Skeletal muscle satellite cell (primary cell): ENCODE measurements around the gene GJC2.

Experiments used
- H3K27me3 ChIP-seq: 2 replicates; pipeline ENCODE4 v1.7.0; 2013; ENCODE audit warnings: low read length; ENCODE audit not compliant: control insufficient read depth, insufficient read depth
- H3K36me3 ChIP-seq: 2 replicates; pipeline ENCODE4 v1.7.0; 2013; ENCODE audit warnings: mild to moderate bottlenecking, control low read depth, low read length; ENCODE audit not compliant: insufficient read depth
- H3K4me1 ChIP-seq: 2 replicates; pipeline ENCODE4 v1.7.0; 2013; ENCODE audit warnings: low read length; ENCODE audit not compliant: control insufficient read depth, insufficient read depth
- H3K4me2 ChIP-seq: 2 replicates; pipeline ENCODE4 v1.7.0; 2013; ENCODE audit warnings: mild to moderate bottlenecking, low read length
- H3K4me3 ChIP-seq: 2 replicates; pipeline ENCODE4 v1.7.0; 2013; ENCODE audit warnings: low read length
- H3K9ac ChIP-seq: 2 replicates; pipeline ENCODE4 v1.7.0; 2013; ENCODE audit warnings: mild to moderate bottlenecking, low read depth, low read length, moderate library complexity
- H3K9me3 ChIP-seq: replicated peaks from 2 replicates; pipeline ENCODE4 v1.7.0; 2013; ENCODE audit warnings: mild to moderate bottlenecking, control low read depth, low read length

The GJC2 gene

DNA sequence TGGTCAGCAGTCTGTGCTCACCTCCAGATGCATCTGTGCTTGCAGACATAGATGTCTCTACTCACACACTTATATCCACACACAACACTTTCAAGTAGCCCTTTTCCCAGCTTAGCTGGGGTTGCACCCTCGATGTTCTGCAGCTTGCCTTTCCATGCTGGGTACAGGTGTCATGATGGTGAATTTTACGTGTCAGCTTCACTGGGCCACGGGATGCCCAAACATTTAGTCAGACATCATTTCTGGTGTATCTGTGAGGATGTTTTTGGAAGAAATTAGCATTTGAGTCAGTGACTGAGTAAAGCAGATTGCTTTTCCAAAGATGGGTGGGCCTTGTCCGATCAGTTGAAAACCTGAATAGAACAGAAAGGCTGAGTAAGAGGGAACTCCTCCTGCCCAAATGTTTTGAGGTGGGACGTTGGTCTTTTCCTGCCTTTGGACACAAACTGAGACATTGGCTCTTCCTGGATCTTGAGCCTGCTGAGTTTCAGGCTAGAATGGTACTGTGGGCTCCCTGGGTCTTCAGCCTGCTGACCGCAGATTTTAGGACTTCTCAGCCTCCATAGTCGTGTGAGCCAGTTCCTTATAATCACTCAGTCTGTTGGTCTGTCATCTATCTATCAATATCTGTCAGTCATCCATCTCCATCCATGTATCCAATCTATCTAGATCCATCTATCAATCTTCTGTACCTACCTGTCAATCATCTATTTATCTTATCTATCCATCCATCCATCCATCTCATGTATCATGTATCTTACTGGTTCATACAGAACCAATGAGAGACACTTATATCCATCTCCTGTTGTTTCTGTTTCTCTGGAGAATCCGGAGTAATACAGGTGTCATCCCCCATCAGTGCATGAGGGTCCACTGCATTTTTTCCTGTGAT, 45.4 kb downstream of the GJC2 start:
- no peak overlapping the region for H3K4me3 ChIP-seq
- H3K4me1 ChIP-seq = no peaks in the 10 kb centered on the region
- no peak overlapping the region for H3K9ac ChIP-seq
- H3K9me3 ChIP-seq = peaks cover 14% of the 10 kb centered on the region
- H3K4me2 ChIP-seq = no peak overlapping the region
- no peaks in the 10 kb centered on the region for H3K36me3 ChIP-seq
- no peaks in the 10 kb centered on the region for H3K27me3 ChIP-seq

GRCh38 chr1:228197555-228198147, 47.9 kb downstream of the GJC2 start:
- Histone ChIP-seq H3K4me2 (no peak overlapping the region), H3K9me3 (peaks cover 14% of the 10 kb centered on the region), H3K4me1 (no peaks in the 10 kb centered on the region), H3K4me3 (no peak overlapping the region), H3K9ac (no peak overlapping the region), H3K27me3 (no peaks in the 10 kb centered on the region), H3K36me3 (no peaks in the 10 kb centered on the region)

DNA sequence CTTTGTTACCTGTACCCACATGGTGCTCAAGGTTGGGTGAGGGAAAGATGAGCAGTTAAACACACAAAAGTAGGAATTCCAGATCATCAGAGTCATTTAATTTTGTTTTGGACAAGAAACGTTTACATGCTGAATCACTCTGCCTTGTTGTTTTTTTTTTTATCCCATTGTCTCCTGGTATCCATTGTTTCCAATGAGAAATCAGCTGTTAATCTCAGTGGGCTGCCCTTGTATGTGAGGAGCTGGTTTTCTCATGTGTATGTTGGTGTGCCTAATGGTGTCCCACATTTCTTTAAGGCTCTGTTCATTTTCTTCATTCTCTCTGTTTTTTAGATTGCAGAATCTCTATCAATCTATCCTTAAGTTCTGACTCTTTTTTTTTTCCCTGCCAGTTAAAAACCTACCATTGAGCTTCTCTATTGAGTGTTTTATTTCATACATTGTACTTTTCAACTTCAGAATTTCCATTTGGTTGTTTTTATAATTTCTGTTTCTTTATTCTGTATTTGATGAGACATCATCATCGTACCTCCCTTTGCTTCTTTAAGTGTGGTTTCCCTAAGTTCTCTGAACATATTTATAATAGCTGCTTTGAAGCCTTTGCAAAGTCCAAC, 49.4 kb downstream of the GJC2 start:
- no peak overlapping the region for H3K9ac ChIP-seq
- no peak overlapping the region for H3K4me3 ChIP-seq
- peaks cover 3% of the 10 kb centered on the region for H3K27me3 ChIP-seq
- peaks cover 14% of the 10 kb centered on the region for H3K9me3 ChIP-seq
- H3K4me2 ChIP-seq = no peak overlapping the region
- H3K36me3 ChIP-seq = no peaks in the 10 kb centered on the region
- H3K4me1 ChIP-seq = no peaks in the 10 kb centered on the region

GRCh38 chr1:228204958-228205357, 55.2 kb downstream of the GJC2 start:
- no peak overlapping the region for H3K4me2 ChIP-seq
- no peaks in the 10 kb centered on the region for H3K36me3 ChIP-seq
- peaks cover 7% of the 10 kb centered on the region for H3K27me3 ChIP-seq
- no peak overlapping the region for H3K4me3 ChIP-seq
- H3K9me3 ChIP-seq = peaks cover under 1% of the 10 kb centered on the region
- no peak overlapping the region for H3K9ac ChIP-seq
- H3K4me1 ChIP-seq = peaks cover 3% of the 10 kb centered on the region

DNA sequence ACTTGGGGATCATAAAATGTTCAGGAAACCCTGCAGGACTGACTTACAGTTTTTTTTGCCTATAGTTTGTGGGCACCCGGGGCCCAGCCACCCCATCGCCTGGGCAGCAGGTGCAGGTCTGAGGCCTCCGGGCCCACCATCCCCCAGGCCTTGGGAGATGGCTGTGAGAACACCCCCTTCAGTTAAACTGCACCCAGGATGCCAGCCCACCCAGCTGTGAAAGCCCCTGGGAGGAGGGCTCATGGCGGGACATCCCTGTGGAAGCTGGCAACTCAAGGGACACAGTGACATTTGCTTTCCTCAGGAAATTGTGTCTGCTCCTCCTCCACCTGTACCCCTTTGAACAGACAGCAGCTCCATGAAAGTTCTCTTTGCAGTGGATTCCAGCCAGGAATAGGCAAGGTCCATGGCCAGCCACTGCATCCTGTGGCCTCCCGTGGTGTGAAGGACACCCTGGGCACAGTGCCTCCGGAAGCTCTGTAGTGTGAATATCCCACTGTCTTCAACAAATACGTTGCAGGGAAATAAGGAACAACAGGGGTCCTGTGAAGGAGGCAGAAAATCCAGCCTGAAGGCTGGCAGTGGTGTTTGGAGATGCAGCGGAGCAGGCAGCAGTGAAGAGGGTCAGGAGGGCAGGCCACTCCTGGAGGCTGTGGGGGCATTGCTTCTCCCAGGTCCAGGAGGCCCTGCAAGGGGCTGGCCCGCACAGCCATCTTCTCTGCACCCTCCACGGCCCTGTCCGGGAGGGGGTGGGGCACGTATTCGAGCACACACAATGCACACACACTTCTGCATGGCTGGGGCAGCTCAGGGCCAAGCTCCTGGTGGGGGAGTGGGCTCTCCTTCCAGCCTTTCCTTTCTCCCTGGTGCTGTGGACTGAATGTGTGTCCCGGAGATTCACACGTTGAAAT, 56.1 kb downstream of the GJC2 start:
- Histone ChIP-seq H3K4me2 (no peak overlapping the region), H3K27me3 (peaks cover 7% of the 10 kb centered on the region), H3K9me3 (no peaks in the 10 kb centered on the region), H3K4me1 (peaks cover 6% of the 10 kb centered on the region), H3K36me3 (no peaks in the 10 kb centered on the region), H3K9ac (no peak overlapping the region), H3K4me3 (no peak overlapping the region)

- no peak overlapping the region for H3K4me3 ChIP-seq
- H3K27me3 ChIP-seq = peaks cover 7% of the 10 kb centered on the region
- peaks cover 6% of the 10 kb centered on the region for H3K4me1 ChIP-seq
- no peak overlapping the region for H3K9ac ChIP-seq
- no peaks in the 10 kb centered on the region for H3K36me3 ChIP-seq
- H3K4me2 ChIP-seq = no peak overlapping the region
- no peaks in the 10 kb centered on the region for H3K9me3 ChIP-seq
Observed at GRCh38 chr1:228206582-228207351, 57.0 kb downstream of the GJC2 start.

- Histone ChIP-seq H3K36me3 (no peaks in the 10 kb centered on the region), H3K9me3 (no peaks in the 10 kb centered on the region), H3K27me3 (peaks cover 7% of the 10 kb centered on the region), H3K4me3 (no peak overlapping the region), H3K4me1 (peaks cover 6% of the 10 kb centered on the region), H3K4me2 (no peak overlapping the region), H3K9ac (no peak overlapping the region)
Observed at GRCh38 chr1:228207381-228207810, 57.7 kb downstream of the GJC2 start.

- no peaks in the 10 kb centered on the region for H3K36me3 ChIP-seq
- H3K4me1 ChIP-seq = peaks cover 6% of the 10 kb centered on the region
- no peak within 1 kb of the TSS for H3K9ac ChIP-seq
- H3K9me3 ChIP-seq = no peaks in the 10 kb centered on the region
- peaks cover 7% of the 10 kb centered on the region for H3K27me3 ChIP-seq
- H3K4me2 ChIP-seq = no peak within 1 kb of the TSS
- no peak within 1 kb of the TSS for H3K4me3 ChIP-seq
Observed at GRCh38 chr1:228207851-228208821, 58.4 kb downstream of the GJC2 start, which contains the start of gene OBSCN. Gene OBSCN, plus strand, starts transcription at chr1:228208044. Its CDS starts 3,740 bp downstream, at chr1:228211784.

DNA sequence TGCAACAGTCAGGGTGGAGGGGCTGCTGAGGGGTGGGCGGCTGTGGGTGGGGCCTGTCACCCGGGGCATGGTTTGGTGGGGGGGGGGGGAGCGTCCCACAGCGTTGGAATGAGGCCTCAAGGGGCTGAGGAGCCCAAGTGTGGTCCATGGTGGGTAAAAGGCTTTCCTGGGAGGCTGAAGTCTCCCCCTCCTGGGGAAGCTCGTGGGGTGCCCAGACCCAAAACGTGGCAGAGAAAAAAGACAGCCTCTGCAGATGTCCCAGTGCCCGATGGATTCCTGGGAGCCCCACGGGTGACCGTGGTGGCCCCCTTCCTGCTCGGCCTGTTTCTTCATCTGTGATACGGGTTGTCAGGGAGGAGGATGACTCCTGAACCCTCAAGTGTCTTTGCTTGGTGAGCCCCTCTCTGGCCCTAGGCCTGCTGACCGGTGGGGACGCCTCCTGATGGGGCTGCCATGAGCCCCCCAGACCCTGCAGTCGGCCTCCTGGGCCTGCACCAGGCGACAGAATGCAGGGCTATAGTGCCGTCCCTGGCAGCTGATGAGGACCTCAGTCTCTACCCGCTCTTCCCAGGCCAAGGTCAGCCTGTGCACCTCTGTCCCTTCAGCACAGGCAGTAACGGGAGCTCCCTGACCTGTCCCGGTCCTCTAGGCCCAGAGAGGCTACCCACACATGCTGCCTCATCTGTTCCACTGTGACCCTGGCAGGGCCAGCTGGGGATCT, 59.3 kb downstream of the GJC2 start:
- Histone ChIP-seq H3K4me3 (no peak overlapping the region), H3K9ac (no peak overlapping the region), H3K4me2 (no peak overlapping the region), H3K4me1 (peaks cover 6% of the 10 kb centered on the region), H3K27me3 (peaks cover 5% of the 10 kb centered on the region), H3K9me3 (no peaks in the 10 kb centered on the region), H3K36me3 (no peaks in the 10 kb centered on the region)
